GM19351 (cell line): Measurements from ENCODE around the gene WNT6.

Experiments used
- ATAC-seq: cut with Tn5 transposase; IDR thresholded peaks from one replicate; pipeline ENCODE4 v1.9.1; 2021; ENCODE audit warnings: mild to moderate bottlenecking, moderate library complexity; ENCODE audit not compliant: unreplicated experiment

The WNT6 gene

DNA sequence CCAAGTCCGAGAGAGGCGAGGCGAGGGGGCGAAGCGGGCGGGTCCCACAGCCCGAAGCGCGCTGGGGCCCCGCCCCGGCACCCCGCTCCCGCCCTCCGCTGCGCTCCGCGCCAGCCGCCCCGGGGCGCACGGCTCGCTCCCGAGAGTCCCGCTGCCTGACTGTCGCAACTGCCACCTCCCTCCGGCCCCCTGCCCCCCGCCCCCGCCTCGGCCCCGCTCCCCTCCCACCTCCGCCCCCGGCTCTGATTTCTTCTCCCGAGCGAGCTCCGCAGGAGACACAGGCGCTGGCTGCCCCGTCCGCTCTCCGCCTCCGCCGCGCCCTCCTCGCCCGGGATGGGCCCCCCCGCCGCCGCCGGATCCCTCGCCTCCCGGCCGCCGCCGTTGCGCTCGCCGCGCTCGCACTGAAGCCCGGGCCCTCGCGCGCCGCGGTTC lies at the start of gene WNT6:
WNT6 (plus strand) TSS at position 250 of the 432 bp plus-strand sequence. CDS start 233 bp downstream, outside the sequence.
- ATAC-seq, result no peak

DNA sequence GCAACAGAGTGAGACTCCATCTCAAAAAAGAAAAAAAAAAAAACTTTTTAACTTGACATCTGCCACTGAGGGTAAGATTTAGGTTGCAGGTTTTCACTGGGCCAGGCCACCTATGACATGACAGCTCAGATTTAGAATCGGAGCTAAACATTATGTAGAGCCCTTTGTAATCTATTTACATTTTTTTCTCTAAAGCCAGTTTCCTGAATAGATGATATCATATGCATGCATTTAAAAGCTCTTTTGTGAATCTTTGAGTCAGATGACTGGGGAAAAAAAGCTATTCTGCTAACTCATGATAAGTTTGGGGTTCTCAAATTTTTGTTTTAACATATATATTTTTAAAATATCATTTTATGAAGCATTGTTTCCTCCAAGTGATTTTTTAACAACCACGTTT lies 49.3 kb upstream of the WNT6 start:
- ATAC-seq, result no peak

DNA sequence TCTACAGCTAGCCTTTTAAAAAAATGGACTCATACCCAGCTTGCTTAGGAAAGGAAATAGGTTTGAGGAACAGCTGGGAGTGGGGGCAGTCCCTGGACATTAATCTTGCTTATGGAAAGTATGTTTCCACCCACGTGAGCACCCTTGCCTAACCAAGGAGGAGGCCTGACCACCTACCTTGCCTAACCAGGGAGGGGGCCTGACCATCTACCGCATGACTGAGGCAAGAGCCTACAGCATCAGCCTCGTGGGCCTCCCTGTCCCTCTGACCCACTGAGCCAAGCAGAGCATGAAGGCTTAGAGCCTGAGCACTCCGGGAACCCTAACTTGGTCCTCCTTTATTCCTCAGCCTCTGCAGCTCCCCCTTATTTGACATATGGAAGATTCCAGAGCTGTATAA lies 48.2 kb upstream of the WNT6 start:
- no peak for ATAC-seq

DNA sequence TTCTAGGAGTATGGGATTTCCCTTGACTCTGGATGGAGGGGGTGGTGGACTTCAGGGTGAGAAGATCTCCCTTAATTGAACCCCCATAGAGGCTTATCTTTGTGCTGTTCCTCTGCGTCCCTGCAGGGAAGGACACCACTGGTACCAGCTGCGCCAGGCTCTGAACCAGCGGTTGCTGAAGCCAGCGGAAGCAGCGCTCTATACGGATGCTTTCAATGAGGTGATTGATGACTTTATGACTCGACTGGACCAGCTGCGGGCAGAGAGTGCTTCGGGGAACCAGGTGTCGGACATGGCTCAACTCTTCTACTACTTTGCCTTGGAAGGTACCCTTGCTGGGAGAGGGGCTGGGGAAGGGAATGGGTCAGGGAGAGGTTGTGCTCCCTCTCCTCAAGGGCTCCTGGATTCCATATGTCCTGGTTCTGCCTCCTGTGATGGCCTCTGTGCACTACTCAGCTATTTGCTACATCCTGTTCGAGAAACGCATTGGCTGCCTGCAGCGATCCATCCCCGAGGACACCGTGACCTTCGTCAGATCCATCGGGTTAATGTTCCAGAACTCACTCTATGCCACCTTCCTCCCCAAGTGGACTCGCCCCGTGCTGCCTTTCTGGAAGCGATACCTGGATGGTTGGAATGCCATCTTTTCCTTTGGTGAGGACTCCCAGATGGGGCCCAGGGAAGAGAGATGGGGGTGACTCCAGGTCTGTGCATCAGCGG lies 47.3 kb upstream of the WNT6 start:
- ATAC-seq, result no peak

DNA sequence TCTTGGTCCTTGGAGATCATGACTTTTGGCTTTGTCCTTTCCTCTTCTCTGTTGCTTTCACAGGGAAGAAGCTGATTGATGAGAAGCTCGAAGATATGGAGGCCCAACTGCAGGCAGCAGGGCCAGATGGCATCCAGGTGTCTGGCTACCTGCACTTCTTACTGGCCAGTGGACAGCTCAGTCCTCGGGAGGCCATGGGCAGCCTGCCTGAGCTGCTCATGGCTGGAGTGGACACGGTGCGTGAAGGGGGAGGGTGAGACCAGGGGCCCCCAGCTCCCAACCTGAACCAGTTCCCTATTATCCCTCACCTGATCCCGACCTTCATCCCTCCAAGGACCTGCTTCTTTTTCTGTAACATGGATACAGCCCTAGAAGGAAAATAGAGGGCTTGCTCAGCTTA lies 46.7 kb upstream of the WNT6 start:
- no peak for ATAC-seq

DNA sequence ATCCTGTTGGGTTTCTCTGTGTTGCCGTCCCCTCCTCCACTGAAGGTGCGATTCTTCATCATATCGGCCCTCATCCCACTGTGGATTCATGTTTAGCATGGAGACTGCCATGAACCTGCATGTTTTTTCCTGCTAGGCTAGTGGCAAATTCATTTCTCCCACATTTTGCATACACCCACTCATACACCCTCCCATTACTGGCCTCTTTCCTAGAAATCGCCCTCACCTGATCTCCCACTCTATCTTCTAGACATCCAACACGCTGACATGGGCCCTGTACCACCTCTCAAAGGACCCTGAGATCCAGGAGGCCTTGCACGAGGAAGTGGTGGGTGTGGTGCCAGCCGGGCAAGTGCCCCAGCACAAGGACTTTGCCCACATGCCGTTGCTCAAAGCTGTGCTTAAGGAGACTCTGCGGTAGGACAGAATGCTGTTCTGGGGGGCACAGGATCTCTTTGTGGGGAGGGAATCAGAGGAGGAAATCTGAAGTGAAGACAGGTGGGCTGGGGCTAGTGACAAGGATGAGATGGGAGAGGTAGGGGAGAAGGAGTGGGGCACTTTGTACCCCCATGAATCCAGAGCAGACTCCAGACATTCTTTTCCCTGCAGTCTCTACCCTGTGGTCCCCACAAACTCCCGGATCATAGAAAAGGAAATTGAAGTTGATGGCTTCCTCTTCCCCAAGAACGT lies 45.7 kb upstream of the WNT6 start:
- no peak for ATAC-seq

DNA sequence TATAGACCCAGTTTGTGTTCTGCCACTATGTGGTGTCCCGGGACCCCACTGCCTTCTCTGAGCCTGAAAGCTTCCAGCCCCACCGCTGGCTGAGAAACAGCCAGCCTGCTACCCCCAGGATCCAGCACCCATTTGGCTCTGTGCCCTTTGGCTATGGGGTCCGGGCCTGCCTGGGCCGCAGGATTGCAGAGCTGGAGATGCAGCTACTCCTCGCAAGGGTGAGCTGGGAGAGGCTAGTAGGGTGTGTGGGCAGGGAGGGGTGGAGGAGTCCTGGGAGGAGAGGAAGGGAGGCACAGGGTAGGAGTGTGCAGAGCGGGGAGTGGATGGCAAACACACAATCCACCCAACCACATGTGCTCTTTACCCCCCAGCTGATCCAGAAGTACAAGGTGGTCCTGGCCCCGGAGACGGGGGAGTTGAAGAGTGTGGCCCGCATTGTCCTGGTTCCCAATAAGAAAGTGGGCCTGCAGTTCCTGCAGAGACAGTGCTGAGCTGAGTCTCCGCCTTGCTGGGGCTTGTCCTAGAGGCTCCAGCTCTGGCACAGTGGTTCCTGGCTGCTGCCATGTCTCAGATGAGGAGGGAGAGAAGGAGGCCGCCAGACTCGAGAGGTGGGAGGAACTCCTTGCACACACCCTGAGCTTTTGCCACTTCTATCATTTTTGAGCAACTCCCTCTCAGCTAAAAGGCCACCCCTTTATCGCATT lies 44.9 kb upstream of the WNT6 start:
- no peak for ATAC-seq

DNA sequence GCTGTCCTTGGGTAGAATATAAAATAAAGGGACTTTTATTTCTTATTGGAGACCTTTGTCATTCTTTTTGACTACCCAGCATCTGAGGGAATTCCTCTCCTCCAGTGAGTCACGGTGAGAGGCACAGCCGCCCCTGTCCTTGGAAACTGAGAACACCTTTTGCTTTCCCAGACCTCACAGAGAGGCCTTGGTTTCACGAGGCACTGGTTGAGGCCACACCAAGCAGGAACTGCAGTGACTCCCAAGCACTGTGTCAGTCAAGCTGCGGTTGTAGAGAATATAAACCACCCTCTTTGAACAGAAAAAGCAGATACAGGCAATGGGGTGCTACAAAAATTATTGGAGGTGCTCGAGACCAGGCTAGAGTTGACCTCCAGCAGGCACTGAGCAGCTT lies 44.4 kb upstream of the WNT6 start:
- ATAC-seq, result no peak

DNA sequence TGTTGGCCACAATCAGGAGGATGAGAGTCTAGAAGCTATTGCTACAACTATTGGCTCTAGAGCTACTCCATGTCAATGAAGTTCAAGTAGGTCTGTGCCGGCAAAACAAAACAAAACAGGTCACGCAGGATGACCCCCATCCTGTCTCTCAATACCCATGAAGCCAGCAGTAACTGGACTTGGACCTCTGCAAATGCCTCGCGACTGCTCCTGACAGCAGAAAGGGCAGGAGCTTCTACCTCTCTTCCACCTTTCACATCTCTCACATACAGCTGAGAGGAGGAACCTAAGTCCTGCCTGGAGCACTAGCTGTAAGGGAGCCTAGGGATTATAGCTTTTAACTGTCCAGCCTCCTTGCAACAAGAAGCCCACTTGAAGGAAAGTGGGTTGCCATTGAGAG lies 44.0 kb upstream of the WNT6 start:
- ATAC-seq, result no peak

DNA sequence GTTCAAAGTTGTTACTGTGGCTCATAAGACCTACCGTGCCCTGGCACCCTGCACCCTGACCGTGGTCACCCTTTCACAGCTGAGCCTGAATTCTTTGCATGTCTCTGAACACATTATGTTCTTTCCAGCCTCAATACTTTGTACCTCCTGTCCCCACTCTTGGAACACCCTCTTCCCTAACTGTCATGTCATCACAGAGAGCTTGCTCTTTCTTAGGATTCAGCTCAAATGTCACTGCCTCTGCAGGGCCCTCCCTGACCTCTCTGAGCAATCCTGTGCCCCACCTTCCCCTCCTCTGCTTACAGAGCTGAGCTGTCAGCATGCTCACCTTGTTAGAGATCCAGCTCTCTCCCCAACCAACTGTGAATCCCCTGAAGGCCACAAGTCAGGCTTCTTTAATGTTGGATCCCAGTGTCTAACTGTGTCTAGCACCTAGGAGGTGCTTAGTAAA lies 43.0 kb upstream of the WNT6 start:
- ATAC-seq, result no peak

DNA sequence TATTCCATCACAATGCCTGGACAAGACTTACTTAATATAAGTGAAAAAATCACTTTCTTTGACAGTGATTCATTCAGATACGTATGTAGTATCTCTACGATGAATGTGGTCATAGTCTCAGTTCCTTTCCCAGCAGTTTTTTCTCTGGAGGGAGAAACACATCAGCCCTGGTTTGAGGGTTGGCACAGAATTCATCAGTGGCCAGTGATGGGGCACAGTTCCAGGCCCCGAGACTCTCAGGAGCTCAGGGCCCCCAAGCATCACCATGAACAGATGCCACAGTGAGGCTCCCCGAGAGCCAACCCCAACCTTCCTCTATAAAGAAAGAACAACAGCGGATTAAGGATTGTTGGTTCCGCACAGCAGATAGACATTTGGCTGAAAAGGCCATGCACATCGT lies 40.5 kb upstream of the WNT6 start:
- ATAC-seq, result no peak

DNA sequence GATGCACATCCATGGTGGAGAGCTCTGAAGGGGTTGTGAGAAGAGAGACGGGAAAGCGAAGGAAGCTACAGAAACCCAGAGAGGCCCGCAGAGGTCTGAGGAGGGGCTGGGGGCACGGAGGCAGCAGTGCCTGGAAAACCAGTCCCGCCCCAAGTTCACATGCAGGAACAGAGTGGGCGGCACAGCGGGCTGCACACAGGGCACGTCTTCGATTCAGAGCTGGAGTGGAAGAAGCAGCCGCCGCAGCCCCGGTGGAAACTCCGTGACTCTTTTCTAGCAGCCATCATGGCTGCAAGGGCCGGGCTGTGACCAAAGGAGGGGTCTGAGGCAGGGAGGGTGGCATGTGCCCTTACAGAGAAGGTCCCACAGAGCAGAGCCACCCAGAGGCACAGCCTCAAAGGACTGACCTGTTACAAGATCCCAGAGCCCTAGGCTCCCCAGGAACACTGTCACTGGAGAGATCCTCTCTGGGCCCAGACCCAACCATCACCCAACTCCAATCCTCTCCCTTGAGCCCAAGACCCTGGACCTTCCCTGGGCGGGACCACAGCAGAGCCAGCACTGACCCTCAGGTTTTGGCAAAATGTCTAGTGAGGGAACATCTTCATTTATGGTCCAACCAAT lies 38.7 kb upstream of the WNT6 start:
- no peak for ATAC-seq

DNA sequence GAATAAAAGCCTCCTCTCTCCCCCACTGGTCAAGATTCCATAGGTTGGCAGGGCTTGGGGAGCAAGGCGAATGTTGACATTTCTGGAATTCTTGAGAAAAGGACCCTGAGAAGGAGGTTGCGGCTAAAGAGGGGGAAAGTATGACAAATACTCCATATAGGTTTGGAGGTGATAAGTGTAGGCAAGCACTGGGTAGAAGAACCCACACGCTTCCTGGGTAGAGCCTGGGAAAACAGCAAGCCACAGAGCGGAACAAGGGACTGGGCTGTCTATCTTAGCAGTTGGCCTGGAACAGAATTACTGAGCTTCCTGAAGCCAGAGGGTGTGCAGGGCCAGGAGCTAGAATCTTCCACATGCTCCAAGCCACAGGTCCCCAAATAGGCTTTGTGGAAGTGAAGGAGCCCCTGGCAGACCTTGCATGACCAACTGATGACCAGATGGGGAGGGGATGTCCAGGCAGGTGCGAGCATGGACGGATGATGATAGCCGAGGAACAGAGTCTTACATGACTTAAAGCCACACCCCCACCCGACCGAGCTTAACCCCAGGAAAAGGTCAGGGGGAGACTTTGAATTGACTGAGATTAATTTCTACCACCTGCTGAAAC lies 37.9 kb upstream of the WNT6 start:
- ATAC-seq, result no peak

DNA sequence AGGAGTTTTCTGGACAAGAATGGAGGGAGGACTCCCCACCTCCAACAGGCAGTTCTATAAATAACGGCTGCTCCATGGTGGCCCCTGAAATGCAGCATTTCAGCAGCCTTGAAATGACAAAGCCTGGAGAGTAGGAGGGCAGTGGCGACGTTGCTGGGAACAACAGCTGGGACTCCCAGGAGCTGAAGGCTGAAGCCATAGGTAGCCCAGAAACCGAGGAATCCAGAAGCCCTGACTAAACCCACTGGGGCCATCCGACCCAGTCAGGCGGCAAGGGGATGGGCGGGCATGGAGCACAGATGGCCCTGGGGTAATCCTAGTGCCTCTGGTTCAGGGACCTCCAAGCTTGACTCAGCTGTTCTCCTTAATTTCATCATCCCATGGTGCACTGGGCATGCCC lies 37.0 kb upstream of the WNT6 start:
- ATAC-seq, result no peak

DNA sequence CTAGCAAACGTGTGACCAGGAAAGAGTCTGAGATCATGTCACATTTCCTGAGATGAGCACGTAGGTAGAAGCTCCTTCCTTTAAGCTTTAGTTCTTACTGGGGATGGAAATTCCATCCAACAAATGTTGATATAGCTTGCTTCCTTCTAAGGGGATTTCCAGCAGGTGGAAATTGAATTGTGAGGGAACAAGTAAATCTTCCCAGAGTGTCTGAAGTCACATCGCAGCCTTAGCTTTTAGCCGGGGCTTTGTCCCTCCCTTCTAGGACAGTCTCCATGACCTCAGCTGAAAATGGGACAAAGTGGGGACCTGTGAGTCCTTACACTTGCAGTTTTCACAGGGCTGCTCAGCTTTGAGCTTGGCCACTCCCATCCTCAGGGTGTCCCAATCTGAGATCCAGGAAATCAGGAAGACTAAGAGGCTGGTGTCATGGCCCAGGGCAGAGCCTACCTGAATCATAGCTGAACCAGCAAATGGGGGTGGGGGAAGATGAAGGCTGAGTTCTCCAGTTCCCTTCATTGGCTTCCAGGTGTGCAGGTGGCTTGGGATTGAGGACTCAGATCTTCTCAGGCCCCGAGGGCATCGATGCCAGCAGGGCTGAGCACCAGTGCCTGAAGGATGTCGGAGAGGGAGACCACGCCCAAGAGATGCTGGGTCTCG lies 36.3 kb upstream of the WNT6 start:
- ATAC-seq, result no peak

DNA sequence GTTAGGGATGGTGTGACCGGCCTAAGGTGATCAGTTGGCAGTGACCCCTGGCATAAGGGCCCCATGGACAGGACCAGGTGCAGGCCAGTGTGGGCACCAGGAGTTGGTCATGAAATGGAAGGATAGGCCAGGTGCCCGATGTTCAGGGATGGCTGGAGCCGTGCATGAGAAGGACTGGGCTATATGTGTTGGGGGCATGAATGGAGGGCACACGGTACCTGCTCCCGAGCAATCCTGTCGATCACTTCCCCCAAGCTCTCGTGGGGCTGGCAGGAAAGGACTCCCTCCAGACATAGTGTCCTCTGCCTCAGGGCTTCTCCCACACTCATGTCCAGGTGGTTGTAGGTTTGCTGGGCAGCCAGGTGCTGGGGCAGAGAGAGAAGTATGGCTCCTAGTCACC lies 35.6 kb upstream of the WNT6 start:
- ATAC-seq, result no peak

DNA sequence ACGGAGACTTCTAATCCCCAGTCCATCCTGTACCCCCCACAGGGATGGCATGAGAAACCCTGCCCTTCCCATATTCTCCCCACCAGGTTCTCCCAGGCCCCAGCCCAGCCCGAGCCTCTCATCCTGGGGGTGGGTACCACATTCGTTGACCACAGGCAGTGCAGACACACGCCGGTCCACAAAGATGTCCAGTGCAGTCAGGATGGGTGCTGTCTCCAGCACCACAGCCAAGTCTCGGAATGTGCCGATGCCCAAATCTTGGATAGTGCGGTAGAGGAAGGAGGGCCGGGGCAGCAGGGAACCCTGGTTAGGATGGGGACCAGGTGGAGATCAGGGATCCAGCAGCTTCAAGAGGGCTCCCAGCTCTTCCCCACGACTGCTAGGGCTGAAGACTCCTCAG lies 32.8 kb upstream of the WNT6 start:
- ATAC-seq, result no peak

DNA sequence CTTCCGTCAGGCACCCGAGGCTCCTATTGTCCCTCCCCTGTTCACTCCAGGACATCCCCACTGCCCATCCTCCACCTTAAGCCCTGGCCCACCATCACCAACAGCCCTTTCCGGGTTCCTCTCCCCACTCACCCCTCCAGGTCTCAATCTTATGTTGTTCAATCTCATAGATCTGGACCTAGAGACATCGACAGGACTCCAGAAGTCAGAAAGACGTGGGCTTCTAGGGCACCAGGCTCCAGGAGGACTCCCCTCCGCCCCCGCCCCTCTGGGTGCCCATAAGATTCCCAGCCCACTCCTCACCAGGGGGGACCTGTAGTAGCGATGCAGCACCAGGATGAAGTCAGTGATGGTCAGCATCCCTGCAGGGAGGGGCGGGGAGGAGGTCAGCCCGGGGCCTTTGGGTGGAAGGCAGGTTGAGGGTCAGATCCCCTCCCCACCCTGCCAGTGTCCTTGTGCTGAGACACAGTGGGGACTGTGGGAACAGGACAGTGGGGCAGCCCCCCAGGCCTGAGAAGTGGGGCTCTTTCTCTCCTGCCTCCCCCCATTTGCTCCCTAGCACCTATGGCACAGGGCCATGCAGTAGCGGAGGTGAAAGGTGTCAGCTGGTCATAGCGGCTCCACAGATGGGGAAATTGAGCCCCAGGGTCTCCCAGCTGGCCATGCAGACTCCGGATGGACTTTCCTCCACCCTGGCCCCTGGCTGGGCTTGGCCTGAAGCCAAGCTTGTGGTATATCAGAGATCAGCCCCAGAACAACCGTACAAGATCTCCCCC lies 31.7 kb upstream of the WNT6 start:
- no peak for ATAC-seq

DNA sequence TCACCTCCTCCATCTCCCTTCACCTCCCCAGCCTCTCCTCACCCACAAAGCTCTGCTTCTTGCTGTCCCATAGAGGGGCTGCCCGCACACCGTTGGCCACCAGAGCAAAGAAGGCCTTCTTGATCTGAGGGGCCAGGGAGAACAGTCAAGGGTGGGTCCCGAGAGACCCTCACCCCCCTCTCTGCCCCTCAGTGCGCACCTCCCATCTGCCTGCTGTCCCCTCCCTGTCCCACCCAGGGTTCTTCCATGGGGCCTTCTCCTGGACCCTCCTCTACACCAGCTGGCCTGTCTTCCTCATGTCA lies 31.2 kb upstream of the WNT6 start:
- ATAC-seq, result no peak

DNA sequence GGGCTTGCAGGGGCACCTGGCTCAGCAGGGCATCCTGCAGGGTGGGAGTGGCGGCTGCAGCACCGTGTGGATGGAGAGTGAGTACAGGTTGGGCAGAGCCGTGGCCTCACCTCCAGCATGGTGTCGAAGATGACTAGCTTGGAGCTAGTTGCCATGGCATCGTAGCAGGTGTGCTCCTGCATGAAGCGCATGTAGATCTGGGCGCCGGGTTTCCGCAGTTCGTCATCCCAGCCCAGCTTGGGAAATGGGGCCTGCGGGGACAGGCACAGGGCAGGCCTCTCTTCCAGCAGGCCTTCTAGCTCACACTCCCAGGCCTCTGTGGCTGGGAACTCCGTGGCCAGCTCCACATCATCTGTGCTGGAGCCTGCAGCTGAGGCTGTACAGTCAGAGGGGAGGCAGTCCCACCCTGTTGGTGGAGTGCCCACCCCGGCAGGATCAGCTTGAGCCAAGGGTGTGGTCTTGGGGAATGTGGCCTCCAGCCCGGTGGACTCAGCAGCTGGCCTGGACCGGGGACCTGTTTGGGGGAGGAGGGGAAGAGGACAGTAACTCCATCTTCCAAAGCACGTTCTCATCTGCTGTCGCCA lies 29.6 kb upstream of the WNT6 start:
- ATAC-seq, result no peak
